ENCODE data around the gene C1orf174.

The C1orf174 gene

DNA sequence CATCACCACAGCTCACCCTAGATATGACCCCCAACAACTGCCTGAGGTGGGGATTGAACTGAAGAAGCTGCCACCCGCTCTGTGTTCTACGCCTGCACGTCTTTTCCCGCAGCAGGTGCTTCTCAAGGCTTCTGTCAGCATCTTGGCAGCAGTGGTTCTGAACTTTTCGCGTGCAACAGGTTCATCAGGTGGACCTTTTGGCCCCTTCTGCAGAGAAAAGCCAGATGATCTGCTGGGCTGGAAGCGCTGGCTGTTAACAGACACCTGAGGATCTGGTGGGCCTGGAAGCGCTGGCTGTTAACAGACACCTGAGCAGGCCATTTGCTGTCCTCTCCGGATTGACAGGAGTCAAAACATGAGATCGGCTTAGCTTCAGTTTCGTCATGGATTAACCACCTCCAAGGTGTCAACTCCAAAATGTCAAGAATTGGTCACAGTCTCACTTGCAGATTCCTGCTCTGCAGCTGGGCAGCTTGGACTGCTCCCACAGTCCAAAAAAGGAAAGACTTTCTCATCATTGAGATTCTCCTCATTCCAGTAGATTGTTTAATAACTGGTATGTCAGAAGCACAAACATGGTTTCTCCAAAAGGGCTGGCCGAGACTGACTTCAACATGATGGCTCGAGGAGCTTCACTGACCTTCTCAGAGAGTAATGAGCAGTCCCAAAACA lies 4.7 kb downstream of the C1orf174 start:
- peak; percentile 70 for DNase-seq (ENCODE audit: low read depth)

DNA sequence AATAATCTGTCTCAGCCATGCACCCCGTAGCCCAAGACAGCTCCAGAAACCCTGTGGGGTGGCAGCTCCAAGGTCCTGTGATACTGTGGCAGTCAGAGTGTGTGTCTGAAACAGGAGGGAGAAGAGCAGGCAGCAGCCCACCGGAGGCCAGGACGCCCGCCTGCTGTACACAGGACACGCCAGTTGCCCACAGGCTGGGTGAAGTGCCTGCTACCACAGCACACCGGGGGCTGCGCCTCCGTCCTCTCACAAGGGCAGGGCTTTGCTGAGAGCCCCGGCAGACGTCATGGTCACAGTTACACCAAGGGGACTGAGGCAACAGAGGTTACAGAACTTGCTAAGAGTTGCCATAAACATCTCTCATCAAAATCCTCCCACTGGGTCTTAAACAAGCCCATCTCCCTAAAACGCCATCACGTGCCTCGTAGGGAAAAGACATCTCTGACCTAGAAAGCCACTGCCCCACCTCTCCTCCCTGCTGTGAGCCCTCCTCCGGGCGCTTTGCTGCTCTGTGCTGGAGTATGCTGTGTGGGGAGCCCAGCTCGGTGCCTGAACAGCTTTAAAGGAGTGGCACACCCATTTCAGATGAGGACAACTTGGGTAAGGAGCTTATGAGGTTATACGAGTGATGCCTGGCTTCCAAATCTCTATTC lies 5.3 kb downstream of the C1orf174 start:
- DNase-seq (ENCODE audit: low read depth), result no peak

DNA sequence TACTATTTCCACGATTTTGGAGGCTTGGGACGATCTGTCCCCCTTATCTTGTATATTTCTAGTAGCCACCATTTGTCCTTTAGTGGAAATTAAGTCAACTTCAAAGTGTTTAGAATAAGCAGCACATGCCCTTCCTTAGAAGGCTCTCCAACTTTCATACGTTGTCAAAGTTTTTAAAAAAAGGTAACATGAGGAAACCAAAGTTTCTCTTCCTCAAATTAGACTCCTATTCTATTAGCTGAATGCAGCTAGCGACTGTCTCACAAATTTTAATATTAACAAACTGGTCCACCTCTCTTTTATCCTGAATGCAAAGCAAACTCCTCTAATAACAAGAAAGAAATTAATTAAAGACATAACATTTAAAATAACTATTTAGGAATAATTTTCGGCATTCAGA lies 6.9 kb downstream of the C1orf174 start:
- DNase-seq (ENCODE audit: low read depth), result no peak

DNA sequence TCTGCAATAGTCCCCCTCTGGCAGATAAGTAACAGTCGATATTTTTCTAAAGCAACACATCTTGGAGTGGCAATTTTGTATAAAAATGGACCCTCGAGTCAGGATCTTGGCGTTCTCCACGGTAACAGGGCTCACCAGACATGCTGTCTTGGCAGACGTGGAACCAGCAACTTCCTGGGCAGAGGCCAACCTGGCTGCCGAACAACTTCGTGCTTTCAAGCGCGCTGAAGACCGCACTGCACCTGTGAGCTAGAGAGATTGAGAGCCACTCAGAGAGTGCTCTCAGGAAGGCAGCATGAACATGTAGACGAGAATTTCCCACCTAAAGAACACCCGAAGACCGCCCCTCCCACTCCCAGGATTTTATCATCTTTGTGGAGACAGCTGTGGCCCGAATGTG lies 7.3 kb downstream of the C1orf174 start:
- DNase-seq (ENCODE audit: low read depth), result no peak

DNA sequence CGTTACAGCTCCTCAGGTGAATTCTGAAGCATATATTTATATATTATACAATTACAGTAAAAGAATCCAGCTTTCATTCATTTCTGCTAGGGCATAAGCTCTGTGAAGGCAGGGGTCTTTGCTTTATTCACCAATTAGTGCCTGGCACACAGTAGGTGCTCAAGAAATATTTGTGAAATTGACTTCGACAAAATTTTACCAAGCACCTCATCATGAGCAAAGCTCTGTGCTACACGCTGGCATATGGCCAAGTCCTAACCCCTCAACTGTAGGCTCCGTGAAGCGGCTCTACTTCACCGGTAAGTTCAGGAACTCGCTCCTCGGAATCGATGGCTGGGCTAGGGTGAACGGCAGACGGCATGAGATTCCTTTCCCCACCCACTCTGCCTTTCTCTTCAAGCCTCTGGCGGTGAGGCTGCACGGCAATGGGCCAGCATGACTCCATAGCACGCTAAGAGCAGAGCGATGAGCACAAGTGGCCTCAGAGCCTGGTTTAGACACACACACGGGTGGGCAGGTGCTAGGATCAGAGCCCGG lies 8.7 kb downstream of the C1orf174 start:
- DNase-seq (ENCODE audit: low read depth), result no peak

DNA sequence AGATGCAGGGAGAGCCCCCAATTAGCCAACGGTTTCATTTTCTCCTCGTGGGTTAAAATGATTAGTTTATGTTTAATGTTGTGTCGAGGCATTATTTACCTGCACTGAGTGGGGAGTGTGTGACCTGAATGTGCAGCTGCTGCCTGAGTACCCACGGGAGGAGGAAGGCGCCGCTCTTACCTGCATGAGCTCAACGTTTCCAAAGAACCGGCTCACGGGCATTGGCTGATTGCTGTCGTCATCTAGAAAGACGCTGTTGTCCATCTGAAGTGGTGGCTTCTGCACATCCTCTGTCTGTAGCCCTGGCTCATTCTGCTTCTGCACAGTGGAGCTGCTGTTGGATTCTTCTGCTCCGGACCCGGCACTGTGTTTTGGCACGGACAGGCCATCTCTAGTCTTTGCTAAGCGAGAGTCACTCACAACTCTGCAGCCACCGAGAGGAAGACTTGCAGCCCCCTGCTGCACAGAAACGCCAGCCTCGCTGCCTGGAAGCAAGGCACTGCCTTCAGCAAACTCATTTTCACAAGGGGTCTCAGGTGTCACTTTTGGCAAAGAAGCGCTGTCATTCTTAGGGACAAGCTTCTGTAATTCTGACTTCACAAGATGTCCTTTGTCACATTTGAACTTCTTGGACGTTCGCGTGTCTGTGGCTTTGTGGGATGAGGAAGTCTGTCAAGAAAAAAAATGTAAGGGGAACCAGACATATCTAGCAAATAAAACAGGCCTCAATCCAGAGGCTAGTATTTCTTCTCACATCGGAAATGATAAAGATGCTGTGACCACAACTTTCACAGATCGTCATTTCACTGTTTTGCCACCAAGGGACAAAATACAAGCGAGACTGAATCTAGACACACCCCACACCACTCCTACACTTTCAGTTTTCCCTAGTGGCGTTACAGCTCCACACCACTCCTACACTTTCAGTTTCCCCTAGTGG lies 9.4 kb downstream of the C1orf174 start:
- DNase-seq (ENCODE audit: low read depth), result no peak

DNA sequence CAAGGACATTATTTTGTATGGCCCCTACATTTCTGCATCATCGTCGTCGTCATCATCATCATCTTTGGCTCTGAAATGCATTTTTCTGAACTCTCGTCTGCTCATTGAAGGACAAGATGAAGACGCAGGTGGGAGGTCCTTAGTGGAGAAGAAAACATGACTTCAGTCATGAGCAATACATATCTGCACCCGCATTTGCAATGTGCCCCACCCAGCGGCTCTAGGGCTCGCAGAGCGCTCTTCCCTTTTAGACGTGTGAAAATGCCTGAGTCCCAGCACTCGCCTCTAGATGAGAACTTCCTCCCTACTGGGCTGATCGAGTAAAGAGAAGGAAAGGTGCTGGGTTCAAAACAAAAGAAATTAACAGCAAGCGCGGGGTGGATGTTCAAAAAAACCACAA lies 10.1 kb downstream of the C1orf174 start:
- no peak for DNase-seq (ENCODE audit: low read depth)

DNA sequence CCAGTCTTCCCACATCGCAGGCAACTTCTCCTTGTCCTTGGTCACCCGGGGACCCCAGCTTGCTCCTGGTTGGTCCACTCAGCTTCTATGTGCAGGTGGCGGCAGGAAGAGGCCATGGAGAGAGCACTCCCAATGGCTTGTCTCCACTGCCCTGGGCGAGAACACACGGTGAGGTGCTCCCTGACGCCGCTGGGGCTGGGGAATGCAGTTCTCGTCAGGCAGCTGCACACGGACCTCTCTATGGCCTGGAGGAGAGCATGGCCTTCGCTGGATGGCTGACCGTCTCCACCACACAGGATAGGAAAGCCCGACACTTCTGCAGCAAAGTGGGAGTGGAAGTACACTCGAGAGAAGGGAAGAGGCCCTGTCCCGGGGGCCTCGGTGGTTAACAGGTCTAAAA lies 11.8 kb downstream of the C1orf174 start:
- no peak for DNase-seq (ENCODE audit: low read depth)

DNA sequence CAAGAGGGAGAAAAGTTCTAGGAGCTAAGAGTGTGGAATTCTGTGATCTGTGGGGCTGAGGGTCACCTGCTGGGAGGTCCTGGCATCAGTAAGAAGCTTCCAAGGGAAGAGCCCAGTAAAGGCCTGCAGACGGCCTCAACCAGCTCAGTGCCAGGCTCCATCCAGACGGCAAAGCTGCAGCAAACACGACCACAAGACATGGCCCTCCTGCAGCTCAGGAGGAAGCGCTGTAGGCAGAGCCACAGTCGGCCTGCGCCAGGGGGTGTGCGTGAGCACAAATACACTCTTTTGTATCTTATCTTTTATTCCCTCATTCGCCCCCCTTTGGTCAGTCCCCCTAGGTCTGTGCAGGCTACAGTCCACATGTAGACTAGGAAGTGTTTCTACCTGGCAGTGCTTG lies 13.4 kb downstream of the C1orf174 start:
- no peak for DNase-seq (ENCODE audit: low read depth)

DNA sequence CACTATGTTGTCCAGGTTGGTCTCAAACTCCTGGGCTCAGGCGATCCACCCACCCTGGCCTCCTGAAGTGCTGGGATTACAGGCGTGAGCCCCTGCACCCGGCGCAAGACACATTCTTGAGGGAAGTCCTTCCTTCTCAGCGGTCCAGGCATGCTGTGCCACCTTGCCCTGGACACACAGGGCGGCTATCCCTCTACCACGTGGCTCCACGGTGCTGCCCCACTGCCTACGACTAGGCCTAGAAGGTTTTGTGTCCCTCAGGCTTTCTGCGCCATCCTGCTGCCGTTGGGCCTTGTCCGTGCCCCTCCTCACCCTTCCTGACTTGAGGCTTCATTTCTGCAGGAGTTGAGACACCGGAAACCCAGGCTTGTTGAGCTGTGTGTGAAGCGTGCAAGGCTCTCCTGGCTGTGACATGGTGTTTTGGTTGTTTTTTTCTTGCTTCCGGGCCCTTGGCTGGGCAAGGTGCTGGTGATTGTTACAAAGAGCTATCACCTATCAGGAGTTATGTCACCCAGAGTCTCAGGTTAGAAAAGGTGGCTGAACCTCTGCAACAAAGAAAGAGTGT lies 13.9 kb downstream of the C1orf174 start:
- DNase-seq (ENCODE audit: low read depth), result no peak

DNA sequence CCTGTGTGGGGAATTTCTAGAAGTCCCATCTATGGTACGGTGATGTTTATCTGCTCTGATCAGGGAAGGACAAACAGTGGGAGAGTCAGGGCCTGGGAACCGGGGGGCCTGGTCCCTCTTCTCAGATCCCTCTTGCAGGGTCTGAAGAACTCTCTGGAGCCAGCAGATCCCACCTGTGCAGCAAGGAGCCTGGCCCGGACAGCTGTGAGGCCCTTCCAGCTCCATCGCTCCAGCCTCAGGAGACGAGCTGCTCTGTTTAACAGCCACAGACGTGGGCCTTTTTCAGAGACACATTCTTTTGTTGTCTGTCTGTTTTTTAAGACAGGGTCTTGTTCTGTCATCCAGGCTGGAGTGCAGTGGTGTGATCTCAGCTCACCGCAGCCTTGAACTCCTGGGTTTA lies 14.5 kb downstream of the C1orf174 start:
- no peak for DNase-seq (ENCODE audit: low read depth)

DNA sequence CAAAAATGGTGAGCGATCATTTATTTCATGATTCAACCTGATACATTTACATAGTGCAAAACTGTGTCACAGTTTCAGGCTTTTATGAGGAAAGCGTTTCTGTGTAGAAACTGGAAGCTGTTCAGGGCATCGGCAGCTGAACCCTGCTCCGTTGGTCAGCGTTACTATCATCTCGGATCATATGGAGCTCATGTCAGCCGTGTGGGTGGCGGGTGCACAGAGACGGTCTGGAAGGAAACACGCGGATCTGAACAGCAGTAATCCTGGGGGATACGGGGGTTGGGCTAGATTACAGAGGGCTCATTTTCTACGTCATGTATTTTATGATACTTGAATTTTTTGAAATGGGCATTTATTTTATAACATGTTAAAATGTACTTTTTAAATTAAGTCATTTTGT lies 15.1 kb downstream of the C1orf174 start:
- DNase-seq (ENCODE audit: low read depth), result no peak

DNA sequence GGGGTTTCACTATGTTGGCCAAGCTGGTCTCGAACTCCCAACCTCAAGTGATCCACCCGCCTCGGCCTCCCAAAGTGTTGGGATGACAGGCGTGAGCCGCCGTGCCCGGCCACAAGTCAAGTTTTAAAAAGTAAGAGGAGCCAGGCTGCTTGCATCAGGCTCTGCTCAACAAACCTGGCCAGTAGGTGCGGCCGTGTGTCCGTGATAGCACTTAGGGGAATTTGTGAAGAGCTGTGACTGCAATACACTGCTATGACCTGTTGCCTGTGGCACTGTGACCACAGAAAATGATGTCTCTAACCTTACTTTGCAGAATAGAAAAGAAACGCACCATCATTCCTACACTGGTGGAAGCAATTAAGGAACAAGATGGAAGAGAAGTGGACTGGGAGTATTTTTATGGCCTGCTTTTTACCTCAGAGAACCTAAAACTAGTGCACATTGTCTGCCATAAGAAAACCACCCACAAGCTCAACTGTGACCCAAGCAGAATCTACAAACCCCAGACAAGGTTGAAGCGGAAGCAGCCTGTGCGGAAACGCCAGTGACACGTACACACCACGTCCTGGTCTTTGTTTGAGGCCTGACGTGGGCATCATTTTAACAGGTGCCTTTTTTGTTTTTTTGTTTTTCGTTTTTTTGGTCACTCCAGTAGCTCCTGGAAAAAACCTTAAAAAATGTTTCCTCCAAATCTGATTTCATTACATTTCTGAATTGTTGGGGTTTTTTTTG lies 16.7 kb downstream of the C1orf174 start:
- DNase-seq (ENCODE audit: low read depth), result no peak

DNA sequence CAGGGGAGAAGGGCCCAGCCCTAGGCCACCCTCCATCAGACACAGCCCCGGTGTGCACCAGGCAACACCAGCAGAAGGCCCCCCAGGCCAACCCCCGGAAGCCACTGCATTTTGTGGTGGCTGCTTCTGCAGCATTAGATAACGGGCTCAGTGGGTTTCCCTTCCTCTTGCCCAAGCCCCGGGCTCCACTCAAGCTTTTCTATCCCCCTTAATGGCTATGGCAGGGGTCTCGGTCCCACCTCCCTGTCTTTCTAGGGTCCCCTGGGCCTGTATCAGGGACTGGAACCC lies 18.9 kb downstream of the C1orf174 start:
- no peak for DNase-seq (ENCODE audit: low read depth)

DNA sequence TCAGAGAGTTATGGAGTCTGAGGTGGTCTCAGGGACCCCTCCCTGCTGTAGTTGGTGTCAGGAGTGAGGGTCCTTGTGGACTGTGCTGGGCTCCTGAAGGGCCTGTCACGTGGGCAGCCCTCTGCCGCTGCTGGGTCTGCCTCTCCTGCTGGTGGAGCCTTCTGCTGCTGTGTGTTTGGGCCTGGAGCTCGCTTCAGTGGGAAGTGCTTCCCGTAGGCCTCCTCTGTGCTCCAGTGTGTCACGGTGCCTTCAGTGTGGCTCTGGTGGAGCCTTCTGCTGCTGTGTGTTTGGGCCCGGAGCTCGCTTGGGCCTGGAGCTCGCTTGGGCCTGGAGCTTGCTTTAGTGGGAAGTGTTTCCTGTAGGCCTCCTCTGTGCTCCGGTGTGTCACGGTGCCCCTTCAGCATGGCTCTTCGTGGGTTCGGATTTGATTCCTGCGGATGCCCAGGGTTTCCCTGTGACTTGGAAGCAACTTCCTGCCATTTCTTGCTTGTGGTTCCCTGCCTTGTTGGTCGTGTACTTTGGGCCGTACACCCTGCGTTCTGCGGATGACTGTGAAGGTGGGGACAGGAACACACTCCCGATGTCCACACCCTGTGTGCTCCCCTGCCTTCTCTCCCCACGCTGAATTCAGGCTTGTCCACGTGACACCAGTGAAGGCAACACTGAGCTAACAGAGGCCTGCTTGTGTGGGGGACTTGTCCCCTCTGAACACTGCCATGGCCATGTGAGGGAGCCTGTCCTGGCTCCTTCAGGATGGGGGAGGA lies 19.5 kb downstream of the C1orf174 start:
- no peak for DNase-seq (ENCODE audit: low read depth)

DNA sequence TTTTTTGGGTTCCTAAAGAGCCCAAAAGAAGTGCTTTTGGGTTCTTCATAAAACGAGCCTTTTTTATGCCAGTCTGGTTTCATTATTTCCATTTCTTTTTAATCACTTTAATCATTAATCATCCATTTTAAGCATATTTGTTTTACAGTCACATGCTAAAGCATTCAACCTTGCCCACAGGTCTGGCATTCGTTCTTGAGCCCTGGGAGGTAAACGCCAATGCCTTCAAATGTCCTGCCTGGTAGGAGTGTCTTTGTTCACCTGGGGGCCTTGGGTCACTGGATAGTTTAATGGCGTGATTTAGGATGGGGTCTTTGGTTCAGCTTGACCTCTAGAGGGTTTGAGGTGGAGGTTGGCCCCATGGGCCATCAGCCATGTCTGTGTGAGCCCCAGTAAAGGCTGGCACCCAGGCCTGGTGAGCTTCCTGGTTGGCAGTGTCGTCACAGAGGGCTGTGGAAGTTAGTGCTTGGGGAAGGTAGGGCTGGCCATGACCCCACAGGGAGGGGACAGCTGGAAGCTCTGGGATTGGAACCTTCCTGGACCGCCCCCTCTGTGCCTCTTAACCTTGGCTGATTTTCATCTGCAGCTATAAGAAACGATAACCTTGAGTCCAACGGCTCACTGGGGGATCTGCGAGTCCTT lies 20.2 kb downstream of the C1orf174 start:
- no peak for DNase-seq (ENCODE audit: low read depth)

DNA sequence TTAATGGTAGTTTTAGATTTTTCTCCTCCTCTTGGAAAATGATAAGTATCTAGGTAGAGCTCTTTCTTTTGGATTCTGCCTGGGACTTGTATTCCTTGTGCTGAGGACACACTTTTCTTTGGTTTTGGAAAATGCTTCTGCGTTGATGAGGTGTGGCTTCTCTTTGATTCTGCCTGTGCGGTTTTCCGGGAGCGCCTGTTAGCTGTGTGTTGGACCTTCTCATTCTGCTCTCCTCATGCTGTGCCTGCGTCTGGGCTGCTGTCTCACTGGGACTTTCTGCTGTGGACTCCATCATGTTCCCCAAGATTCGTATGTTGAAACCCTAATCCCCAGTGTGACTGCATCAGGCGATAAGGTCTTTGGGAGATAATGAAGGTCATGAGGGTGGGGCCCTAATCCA lies 21.0 kb downstream of the C1orf174 start:
- DNase-seq (ENCODE audit: low read depth), result no peak

DNA sequence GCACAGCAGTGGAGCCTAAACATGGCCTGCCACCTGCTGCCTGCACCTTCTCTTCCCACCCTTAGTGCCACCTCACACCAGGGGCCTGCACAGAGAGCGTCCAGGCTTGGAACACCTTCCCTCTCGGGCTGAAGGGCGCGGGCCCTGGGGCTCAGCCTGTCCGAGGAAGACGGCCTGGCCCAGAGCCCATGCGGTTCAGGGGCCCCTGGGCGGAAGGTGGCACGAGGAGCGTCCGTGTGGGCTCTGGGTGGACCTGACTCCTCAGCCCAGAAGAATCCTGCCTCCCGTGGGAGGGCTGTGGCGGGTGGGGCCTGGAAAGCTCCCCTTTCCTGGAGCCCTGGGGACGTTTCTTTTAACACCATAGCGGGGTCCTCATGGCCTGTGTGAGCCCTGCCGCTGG lies 23.4 kb downstream of the C1orf174 start:
- no peak for DNase-seq (ENCODE audit: low read depth)

DNA sequence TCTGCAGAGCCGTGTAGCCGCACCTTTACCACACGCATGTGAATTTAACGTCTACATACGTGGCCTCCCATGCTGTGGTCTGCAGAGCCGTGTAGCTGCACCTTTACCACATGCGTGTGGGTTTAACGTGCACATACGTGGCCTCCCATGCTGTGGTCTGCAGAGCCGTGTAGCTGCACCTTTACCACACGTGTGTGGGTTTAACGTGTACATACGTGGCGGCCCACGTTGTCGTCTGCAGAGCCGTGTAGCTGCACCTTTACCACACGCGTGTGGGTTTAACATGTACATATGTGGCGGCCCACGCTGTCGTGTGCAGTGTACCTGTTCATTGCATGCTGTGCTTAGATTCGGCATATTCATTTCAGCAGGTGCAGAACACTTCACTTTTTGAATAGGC lies 25.3 kb downstream of the C1orf174 start:
- DNase-seq (ENCODE audit: low read depth), result no peak

DNA sequence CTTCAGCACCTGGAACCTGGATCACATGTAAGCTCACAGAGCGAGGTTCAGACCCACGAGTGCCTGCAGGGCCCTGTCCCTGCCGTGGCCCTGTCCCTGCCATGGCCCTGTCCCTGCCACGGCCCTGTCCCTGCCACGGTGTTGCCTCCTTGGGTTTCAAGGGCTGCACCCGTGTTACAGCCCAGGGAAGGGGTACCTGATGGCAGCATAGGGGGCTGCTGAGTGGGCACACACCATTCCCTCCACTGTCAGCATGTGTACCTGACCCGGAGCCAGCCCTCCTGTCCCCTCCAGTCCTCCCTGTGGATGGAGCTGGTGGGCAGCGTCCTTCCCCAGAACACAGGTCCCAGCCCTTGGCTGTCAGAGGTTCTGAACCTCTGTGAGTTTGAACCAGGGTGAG lies 27.5 kb downstream of the C1orf174 start:
- DNase-seq (ENCODE audit: low read depth), result no peak

DNA sequence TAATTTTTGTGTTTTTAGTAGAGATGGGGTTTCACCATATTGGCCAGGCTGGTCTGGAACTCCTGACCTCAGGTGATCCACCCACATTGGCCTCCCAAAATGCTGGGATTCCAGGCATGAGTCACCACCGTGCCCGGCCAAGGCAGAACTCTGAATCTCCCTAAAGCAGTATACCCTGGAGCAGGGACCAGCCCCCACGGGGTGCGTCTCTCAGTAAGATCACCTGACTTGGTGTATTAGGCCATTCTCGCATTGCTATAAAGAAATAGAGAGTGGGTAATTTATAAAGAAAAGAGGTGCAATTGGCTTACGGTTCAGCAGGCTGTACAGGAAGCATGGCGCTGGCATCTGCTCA lies 28.6 kb downstream of the C1orf174 start:
- no peak for DNase-seq (ENCODE audit: low read depth)

Data from EH (cell line).